NCI-H187 treated with DMSO at 0.1 percent for 48 hours (cell line): ENCODE results near the gene PRR23E.

ENCODE experiments used
- DNase-seq: peaks from one replicate; lab custom pipeline; 2025; lab: John Stamatoyannopoulos, UW

The PRR23E gene

GRCh38 chr3:127228866-127229265 is 35.9 kb downstream of the PRR23E start:
- no peak for DNase-seq

- no peak for DNase-seq
Observed at GRCh38 chr3:127233371-127233770, 40.4 kb downstream of the PRR23E start.

- no peak for DNase-seq
Observed at GRCh38 chr3:127234778-127235177, 41.8 kb downstream of the PRR23E start.

- DNase-seq: no peak
Observed at GRCh38 chr3:127235706-127236105, 42.8 kb downstream of the PRR23E start.

- no peak for DNase-seq
Observed at GRCh38 chr3:127237835-127238234, 44.9 kb downstream of the PRR23E start.

GRCh38 chr3:127238602-127239001 is 45.7 kb downstream of the PRR23E start:
- DNase-seq: no peak

- no peak for DNase-seq
Observed at GRCh38 chr3:127247292-127247691, 54.4 kb downstream of the PRR23E start.
